ENCODE data around the gene ARHGEF10L.

The ARHGEF10L gene

DNA sequence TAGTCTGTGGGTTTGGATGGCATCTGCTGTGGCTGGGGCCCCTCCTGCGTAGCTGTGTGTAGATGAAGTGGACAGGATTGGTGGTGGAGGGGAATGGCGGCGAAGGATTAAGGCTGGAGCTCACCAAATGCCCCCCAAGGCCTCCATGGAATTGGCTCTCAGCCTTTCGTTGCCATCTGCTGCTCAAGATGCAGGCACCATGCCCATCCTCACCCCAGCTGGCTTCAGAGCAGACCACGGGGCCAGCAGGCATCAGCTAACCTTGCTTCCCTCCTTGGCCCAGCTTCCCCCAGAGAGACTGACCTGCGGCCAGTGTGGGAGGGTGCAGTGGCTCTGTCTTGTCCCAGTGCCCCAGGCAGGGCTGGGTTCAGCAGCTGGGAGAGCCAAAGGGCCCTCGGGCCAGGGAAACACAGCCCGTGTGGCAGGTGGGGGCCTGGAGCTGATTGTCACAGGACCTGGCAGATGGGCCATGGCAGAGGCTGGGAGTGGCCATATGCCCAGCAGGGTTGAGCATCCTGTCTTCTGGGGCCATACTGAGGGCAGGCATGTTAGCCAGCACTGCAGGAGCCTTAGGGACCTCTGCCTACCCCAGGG, 148.8 kb downstream of the ARHGEF10L start:
- Histone ChIP-seq H3K4me3 (no peak overlapping the region), H3K27ac (no peak overlapping the region; a peak in 1 of 22 replicates)

DNA sequence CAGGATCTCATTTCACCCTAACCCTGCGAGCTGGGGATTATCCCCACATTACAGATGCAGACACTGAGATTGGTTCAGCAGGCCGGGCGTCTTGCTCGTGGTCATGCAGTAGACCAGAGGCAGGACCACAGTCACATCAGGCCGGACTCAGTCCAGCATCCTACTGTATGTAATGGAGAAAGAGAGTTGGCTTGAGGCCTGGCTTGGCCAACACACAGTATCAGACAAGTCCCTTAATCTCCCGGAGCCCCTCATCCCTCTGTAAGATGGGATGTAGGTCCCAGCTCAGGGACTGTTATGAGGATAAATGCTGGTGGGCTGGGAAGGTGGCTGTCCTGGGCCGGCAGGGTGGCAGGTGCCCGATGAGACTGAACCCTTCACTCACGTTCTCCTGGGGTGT, 149.5 kb downstream of the ARHGEF10L start:
- Histone ChIP-seq H3K27me3 (no peaks in the 10 kb centered on the region), H3K9ac (no peak overlapping the region), H3K4me3 (no peak overlapping the region), H3K27ac (no peak overlapping the region), H3K4me2 (no peak overlapping the region), H4K20me1 (peaks cover 0 to 98% (median 60%) of the 10 kb centered on the region in 11 experiments; a peak in 18 of 22 replicates), H3K4me1 (peaks cover 33 to 72% (median 48%) of the 10 kb centered on the region in 10 experiments), H3K36me3 (peaks cover 0 to 97% (median 69%) of the 10 kb centered on the region in 11 experiments; a peak in 19 of 22 replicates), H3K9me3 (replicated peaks in 1 of 11) (peaks cover 0 to 15% (median 0%) of the 10 kb centered on the region in 11 experiments; a peak in 6 of 22 replicates)
- no peak for TF ChIP-seq Cebpa-rat (IDR thresholded peaks at IDR 0.05)

More for the DNA sequence above, 148.8 kb downstream of the ARHGEF10L start:
- H3K36me3 ChIP-seq, result peaks cover 0 to 97% (median 62%) of the 10 kb centered on the region in 11 experiments; a peak in 19 of 22 replicates
- H3K4me2 ChIP-seq, result peak overlapping the region in 1 of 11 experiments; percentile 9; a peak in 1 of 22 replicates
- peaks cover 0 to 15% (median 0%) of the 10 kb centered on the region in 11 experiments; a peak in 6 of 22 replicates for H3K9me3 ChIP-seq (replicated peaks in 1 of 11)
- peaks cover 28 to 79% (median 53%) of the 10 kb centered on the region in 10 experiments for H3K4me1 ChIP-seq
- H3K27me3 ChIP-seq, result no peaks in the 10 kb centered on the region
- TF ChIP-seq Cebpa-rat (IDR thresholded peaks at IDR 0.05), result no peak
- H3K9ac ChIP-seq, result peak overlapping the region in 1 of 11 experiments; percentile 17; a peak in 1 of 22 replicates
- peaks cover 0 to 98% (median 67%) of the 10 kb centered on the region in 11 experiments; a peak in 18 of 22 replicates for H4K20me1 ChIP-seq

DNA sequence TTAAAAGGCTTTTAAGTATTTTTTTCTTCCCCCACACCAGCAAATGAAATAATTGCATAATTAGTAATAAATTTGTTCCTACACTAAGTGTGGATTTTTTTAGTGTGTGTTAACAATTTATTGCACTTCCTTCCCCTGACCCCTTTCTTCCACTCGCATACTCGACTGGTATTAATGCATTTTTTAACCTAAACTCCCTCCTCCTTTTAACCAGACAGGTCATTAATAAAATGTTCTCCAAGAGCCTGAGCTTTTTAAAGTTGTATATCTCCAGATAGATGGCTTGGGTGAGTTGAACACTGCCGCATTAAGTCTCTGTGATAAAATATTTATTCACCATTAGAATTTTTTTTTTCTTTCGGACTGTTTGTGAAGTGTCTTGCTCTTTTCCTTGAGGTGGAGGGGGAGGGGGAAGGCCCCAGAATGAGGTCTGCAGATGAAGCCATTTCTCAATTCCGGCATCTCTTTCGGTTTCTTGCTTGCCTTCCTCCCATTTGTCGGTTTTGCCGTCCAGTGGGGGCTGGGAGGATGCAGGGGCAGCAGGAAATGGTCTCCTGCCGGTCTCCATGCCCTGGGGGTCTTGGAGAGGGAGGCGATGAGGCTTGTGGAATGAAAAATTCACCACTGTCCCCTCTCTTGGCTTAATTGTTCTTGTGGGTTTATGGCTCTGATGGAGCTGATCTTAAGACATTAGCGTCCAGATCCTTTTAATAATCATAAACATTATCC, 151.6 kb downstream of the ARHGEF10L start:
- peaks cover 28 to 62% (median 42%) of the 10 kb centered on the region in 10 experiments for H3K4me1 ChIP-seq
- H3K9ac ChIP-seq, result peak overlapping the region in 7 of 11 experiments; percentile 3 to 51 (median 24); a peak in 9 of 22 replicates
- peaks cover 0 to 15% (median 0%) of the 10 kb centered on the region in 11 experiments; a peak in 6 of 22 replicates for H3K9me3 ChIP-seq (replicated peaks in 1 of 11)
- peak overlapping the region in 9 of 11 experiments; percentile 2 to 65 (median 61); a peak in 16 of 22 replicates for H3K4me2 ChIP-seq
- TF ChIP-seq Cebpa-rat (IDR thresholded peaks at IDR 0.05), result no peak
- no peaks in the 10 kb centered on the region for H3K27me3 ChIP-seq
- H3K4me3 ChIP-seq, result no peak overlapping the region
- H3K36me3 ChIP-seq, result peaks cover 0 to 97% (median 84%) of the 10 kb centered on the region in 11 experiments; a peak in 19 of 22 replicates
- peaks cover 0 to 98% (median 41%) of the 10 kb centered on the region in 11 experiments; a peak in 15 of 22 replicates for H4K20me1 ChIP-seq
- H3K27ac ChIP-seq, result peak overlapping the region in 6 of 11 experiments; percentile 27 to 58 (median 40); a peak in 7 of 22 replicates

DNA sequence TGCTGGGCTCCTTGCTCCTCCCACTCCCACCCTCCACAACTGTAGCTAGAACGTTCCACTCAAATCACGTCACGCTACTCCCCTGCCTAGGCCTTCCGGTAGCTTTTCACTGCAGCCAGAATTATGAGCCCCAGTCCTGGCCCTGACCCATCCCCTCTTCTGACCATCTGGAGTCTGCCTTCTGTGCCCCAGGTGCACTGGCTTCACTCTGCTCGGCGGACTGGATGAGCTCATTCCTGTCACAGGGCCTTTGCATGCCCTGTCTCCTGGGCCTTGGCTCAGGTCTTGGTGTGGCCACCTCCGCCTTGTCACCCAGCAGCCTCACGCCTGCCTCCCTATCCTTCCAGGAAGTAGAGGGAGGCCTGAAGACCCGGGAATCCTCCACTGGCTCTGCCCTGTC, 153.1 kb downstream of the ARHGEF10L start:
- Histone ChIP-seq H3K4me3 (no peak overlapping the region), H3K36me3 (peaks cover 0 to 97% (median 77%) of the 10 kb centered on the region in 11 experiments; a peak in 19 of 22 replicates), H3K9ac (no peak overlapping the region), H3K27me3 (no peaks in the 10 kb centered on the region), H4K20me1 (peaks cover 0 to 98% (median 31%) of the 10 kb centered on the region in 11 experiments; a peak in 14 of 22 replicates), H3K4me2 (0 out of 22 replicates have a peak overlapping the region, but pooled peaks of 1 of the 11 experiments have one; percentile 56), H3K9me3 (replicated peaks in 1 of 11) (peaks cover 0 to 13% (median 0%) of the 10 kb centered on the region in 11 experiments; a peak in 6 of 22 replicates), H3K27ac (peak overlapping the region in 1 of 11 experiments; percentile 32; a peak in 1 of 22 replicates), H3K4me1 (peaks cover 36 to 64% (median 55%) of the 10 kb centered on the region in 10 experiments)
- TF ChIP-seq Cebpa-rat (IDR thresholded peaks at IDR 0.05), result no peak

DNA sequence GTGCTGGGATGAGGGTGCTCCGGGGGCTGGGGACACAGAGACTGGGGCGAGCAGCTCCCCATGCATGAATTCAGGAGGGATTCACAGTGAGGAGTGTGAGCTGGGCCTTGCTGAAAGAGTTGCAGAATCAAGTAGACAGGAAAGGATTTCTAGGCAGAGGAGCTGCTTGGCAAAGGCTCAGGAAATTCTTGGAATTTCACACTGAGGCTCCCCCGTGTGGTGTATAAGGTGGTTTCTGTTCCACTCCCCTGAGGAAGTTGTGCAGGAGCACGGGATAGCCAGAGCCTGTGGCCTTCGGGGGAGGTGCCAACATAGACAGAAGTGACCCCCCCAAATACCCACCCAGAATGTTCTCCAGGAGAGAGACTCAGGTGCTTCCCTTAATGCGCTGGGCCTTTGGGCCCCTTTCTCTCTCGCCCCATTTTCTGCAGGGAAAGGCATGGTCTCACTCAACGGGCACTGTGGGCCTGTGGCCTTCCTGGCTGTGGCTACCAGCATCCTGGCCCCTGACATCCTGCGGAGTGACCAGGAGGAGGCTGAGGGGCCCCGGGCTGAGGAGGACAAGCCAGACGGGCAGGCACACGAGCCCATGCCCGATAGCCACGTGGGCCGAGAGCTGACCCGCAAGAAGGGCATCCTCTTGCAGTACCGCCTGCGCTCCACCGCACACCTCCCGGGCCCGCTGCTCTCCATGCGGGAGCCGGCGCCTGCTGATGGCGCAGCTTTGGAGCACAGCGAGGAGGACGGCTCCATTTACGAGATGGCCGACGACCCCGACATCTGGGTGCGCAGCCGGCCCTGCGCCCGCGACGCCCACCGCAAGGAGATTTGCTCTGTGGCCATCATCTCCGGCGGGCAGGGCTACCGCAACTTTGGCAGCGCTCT, 157.2 kb downstream of the ARHGEF10L start:
- peak overlapping the region in 6 of 11 experiments; percentile 7 to 51 (median 26); a peak in 7 of 22 replicates for H3K27ac ChIP-seq
- H3K4me1 ChIP-seq, result peaks cover 56 to 82% (median 69%) of the 10 kb centered on the region in 10 experiments
- H3K9ac ChIP-seq, result peak overlapping the region in 4 of 11 experiments; percentile 40 to 54 (median 45); a peak in 5 of 22 replicates
- no peak for TF ChIP-seq Cebpa-rat (IDR thresholded peaks at IDR 0.05)
- no peaks in the 10 kb centered on the region for H3K27me3 ChIP-seq
- H4K20me1 ChIP-seq, result peaks cover 0 to 99% (median 15%) of the 10 kb centered on the region in 11 experiments; a peak in 13 of 22 replicates
- H3K9me3 ChIP-seq (replicated peaks in 1 of 11), result no peaks in the 10 kb centered on the region
- H3K4me2 ChIP-seq, result peak overlapping the region; percentile 14 to 99 (median 80); a peak in 21 of 22 replicates
- H3K4me3 ChIP-seq, result no peak overlapping the region; a peak in 1 of 20 replicates
- peaks cover 0 to 63% (median 44%) of the 10 kb centered on the region in 11 experiments; a peak in 16 of 22 replicates for H3K36me3 ChIP-seq

DNA sequence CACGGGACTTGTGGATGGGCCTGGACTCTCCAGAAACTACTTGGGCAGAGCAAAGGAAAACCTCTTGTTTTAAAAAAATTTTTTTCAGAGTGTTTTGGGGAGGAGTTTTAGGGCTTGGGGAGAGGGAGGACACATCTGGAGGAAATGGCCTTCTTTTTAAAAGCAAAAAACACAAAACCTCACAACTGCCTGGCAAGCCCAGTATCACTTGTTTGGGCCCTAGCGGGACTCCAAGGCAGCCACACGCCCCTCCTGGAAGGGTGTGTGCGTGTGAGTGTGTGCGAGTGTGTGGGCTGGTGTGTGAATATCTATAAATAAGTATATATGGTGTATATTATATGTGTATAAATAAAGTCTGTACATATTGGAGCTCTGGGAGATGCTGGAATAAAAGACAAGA, 158.0 kb downstream of the ARHGEF10L start:
- Histone ChIP-seq H4K20me1 (peaks cover 0 to 91% (median 11%) of the 10 kb centered on the region in 11 experiments; a peak in 13 of 22 replicates), H3K4me2 (peak overlapping the region; percentile 14 to 99 (median 80); a peak in 21 of 22 replicates), H3K4me3 (no peak overlapping the region; a peak in 2 of 20 replicates), H3K36me3 (peaks cover 0 to 55% (median 36%) of the 10 kb centered on the region in 11 experiments; a peak in 15 of 22 replicates), H3K4me1 (peaks cover 56 to 82% (median 72%) of the 10 kb centered on the region in 10 experiments), H3K9ac (peak overlapping the region in 5 of 11 experiments; percentile 28 to 54 (median 41); a peak in 8 of 22 replicates), H3K27me3 (no peaks in the 10 kb centered on the region), H3K9me3 (replicated peaks in 1 of 11) (no peaks in the 10 kb centered on the region), H3K27ac (peak overlapping the region in 6 of 11 experiments; percentile 7 to 51 (median 28); a peak in 8 of 22 replicates)
- no peak for TF ChIP-seq Cebpa-rat (IDR thresholded peaks at IDR 0.05)

DNA sequence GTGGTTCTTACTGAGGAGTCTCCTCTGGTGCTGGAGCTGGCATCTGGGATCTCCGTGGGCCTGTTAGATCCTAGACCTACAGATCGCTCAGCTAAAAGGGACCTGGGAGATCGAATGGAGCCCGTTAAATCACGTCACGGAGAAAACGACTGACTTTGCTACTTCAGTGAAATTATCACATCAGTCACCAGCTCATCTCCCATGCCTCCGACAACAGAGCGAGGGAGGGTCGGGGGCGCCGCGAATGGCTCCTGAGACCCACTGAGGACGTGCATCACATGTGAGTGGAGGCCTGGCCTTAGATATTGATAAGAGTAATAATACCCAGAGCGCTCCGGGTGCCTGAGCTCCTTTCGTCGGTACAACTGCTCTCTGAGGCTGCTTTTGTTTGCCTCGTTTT, 160.1 kb downstream of the ARHGEF10L start:
- peak overlapping the region in 4 of 11 experiments; percentile 52 to 74 (median 60); a peak in 8 of 22 replicates for H3K9ac ChIP-seq
- no peaks in the 10 kb centered on the region for H3K9me3 ChIP-seq (replicated peaks in 1 of 11)
- H3K4me3 ChIP-seq, result peak overlapping the region in 2 of 10 experiments; percentile 41 to 51; a peak in 6 of 20 replicates
- peaks cover 0 to 33% (median 17%) of the 10 kb centered on the region in 11 experiments; a peak in 13 of 22 replicates for H3K36me3 ChIP-seq
- no peaks in the 10 kb centered on the region for H3K27me3 ChIP-seq
- no peak for TF ChIP-seq Cebpa-rat (IDR thresholded peaks at IDR 0.05)
- H3K27ac ChIP-seq, result peak overlapping the region in 4 of 11 experiments; percentile 31 to 66 (median 50); a peak in 8 of 22 replicates
- peaks cover 0 to 69% (median 7%) of the 10 kb centered on the region in 11 experiments; a peak in 13 of 22 replicates for H4K20me1 ChIP-seq
- peaks cover 38 to 96% (median 85%) of the 10 kb centered on the region in 10 experiments for H3K4me1 ChIP-seq
- peak overlapping the region in 9 of 11 experiments; percentile 8 to 99 (median 85); a peak in 16 of 22 replicates for H3K4me2 ChIP-seq
